ENCODE results near the gene RHOBTB3.
"Not testable (repeated sequence)": the region's sequence is repeated elsewhere in the genome, so short reads cannot be mapped to it uniquely, and the experiment has no call there.

DNA sequence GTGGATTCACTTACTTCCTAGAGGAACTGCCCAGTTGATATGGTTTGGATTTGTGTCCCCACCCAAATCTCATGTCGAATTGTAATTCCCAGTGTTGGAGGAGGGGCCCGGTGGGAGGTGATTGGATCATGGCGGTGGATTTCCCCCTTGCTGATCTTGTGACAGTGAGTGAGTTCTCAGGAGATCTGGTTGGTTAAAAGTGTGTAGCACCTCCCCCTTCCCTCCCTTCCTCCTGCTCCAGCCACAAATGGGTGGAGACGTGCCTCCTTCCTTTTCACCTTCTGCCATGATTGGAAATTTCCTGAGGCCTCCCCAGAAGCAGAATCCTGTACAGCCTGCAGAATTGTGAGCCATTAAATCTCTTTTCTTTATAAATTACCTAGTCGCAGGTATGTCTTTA is 17.9 kb upstream of the RHOBTB3 start:
- not testable (repeated sequence) for TF ChIP-seq POLR2AphosphoS5 (IDR thresholded peaks at IDR 0.05; ENCODE audit: low read depth, low read length); POLR2A (IDR thresholded peaks at IDR 0.05; ENCODE audit: low read depth, low read length); TAF1 (IDR thresholded peaks at IDR 0.05; ENCODE audit: borderline replicate concordance, low read depth, low read length)
